NK-92 (cell line): ENCODE data around the gene CCDC112.
"Not testable (repeated sequence)": the region's sequence is repeated elsewhere in the genome, so short reads cannot be mapped to it uniquely, and the experiment has no call there.

Experiments
- DNase-seq: peaks from one replicate; lab custom pipeline; 2025; ENCODE audit not compliant: unreplicated experiment; lab: John Stamatoyannopoulos, UW

The CCDC112 gene

DNA sequence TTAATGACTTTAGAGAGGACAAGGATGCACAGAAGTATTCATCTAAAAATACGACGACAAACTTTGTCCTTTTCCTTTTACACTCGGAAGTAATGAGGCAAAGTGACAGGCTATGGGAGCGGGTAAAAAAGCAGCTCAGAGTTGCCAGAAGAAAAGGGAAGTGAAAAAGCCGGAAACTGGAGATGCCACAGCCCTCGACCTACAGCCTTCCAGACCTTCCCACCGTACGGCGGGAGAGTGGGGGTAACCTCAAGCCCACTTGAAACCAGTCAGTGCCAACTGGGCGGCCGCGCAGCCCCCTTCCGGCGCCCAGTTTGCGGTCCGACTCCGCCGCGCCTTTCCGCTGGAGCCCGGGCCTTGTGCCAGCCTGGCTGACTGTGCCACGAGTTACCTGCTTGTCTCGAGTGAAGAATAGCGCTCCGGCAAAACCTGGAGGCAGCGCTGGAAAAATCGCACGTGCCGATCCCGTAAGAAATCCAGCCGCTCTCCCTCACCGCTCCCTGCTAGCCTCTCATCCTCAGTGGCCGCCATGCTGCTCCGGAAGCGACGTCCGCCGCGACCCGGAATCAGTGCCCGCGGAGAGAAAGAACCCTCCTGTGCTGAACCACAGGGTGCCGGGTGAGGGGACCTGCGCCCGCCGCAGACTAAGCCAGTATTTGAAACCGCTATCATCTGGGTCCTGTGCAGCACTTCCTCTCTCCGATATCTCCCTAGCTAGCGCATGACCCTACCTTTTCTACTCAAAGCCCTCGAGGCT is 34.0 kb downstream of the CCDC112 start, which contains the start of gene PGGT1B:
Gene PGGT1B, minus strand, starts transcription at position 557 of the 757 bp plus-strand sequence. Its CDS starts 26 bp downstream, at position 531.
- no peak for DNase-seq

DNA sequence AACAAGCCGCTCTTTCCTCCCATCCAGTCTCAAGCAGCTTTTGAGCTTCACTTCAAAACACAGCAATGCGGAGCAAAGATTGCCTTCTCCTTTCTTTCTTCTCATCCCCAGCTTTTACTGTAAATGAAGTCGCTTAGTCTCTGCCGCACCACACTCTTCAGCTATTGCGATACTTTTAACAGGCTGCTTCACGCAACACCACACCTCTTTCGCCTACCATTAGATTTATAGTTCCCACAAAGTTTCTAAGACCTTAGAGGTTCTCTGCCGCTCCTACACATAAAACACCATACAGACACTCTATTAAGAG is 34.5 kb downstream of the CCDC112 start:
- DNase-seq: no peak

DNA sequence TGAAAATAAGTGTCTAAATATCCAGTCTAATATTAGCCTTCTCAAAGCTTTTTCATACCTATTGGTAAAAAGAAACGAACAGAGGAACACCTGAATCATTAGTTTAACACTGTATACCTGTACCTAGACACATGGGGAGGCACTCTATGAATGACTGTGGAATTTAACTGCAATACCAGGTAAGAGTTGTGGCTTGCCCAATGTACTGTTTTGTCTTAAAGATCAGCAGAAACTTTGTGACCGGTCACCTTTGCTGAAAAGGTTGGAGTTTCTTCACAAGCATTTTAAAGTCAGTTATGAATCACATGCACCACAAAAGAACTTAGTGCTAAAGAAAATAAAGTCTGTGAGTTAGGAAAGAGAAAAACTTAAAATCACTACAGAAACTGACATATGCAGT is 36.2 kb downstream of the CCDC112 start:
- no peak for DNase-seq

DNA sequence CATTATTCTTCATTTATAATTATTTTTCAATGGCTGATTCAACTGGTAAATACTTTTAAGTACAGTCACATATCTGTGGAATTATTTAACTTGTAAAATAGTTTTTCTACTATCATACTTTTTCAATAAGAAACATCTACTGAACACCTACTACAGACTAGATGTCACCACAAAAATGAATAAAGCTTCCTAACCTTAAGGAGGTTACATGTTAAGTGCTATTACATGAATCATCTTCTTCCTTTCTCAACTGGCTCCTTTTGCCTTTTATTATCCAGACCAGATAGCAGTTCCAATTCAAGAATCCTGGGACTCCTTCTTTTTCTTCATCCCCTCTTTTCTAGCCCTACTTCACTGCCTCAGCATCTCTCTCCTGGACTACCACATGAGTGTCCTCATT is 38.5 kb downstream of the CCDC112 start:
- DNase-seq: no peak

DNA sequence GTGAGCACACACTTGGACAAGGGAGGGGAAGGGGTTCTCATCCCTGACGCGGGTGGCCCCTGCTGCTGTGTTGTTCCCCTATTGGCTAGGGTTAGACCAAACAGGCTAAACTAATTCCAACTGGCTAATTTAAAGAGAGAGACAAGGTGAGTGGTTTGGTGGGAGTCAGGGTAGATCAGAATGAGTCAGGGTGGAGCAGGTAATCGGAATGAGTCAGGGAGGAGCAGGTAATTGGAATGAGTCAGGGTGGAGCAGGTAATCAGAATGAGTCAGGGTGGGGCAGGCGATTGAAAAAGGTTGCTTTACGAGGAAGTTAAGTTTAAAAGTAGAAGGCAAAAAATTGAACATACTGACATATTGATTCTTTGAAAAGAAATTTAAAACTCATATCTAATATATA is 47.1 kb downstream of the CCDC112 start:
- not testable (repeated sequence) for DNase-seq

DNA sequence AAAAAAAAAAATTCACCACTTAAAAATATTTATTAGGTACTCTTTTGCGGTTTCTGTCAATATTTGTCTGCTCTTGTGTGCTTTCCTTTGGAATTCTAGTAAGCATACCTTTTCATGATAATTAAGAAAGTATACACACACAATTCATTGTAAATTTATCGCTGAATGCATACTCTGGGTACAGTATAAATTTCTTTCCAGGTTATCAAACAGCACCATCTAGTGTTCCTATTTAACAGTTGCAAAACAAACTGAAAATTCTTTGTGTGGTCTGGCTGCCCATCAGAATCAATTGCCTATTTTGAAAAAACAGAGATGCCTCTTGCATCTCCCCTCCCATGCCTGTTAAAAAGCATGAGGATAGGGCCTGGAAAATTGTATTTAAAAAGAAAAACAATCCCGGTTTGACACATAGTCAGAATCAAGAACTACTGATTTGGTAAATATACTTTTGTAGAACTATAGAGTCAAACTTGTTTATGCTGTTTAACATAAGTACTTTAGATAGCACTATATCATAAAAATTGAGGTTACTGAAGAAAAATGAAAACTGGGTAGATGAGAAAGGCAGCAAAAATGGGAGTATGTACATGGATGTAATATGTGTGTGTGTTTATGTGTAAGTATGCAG is 50.0 kb downstream of the CCDC112 start:
- no peak for DNase-seq

DNA sequence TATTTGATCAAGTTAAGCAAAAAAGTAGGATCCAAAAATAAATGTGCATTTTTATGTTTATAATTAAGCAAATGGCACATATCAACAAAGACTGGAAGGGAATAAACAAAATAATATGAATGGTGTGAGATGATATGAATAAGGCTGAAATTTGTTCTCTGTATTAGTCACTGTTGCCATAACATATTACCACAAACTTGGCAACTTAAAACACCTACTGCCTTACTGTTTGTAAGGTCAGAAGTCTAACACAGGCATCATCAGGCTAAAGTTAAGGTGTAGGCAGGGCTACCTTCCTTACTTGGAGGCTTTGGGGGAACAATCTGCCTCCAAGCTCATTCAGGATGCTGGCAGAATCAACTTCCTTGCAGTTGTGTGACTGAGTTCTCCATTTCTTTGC is 53.0 kb downstream of the CCDC112 start:
- no peak for DNase-seq

DNA sequence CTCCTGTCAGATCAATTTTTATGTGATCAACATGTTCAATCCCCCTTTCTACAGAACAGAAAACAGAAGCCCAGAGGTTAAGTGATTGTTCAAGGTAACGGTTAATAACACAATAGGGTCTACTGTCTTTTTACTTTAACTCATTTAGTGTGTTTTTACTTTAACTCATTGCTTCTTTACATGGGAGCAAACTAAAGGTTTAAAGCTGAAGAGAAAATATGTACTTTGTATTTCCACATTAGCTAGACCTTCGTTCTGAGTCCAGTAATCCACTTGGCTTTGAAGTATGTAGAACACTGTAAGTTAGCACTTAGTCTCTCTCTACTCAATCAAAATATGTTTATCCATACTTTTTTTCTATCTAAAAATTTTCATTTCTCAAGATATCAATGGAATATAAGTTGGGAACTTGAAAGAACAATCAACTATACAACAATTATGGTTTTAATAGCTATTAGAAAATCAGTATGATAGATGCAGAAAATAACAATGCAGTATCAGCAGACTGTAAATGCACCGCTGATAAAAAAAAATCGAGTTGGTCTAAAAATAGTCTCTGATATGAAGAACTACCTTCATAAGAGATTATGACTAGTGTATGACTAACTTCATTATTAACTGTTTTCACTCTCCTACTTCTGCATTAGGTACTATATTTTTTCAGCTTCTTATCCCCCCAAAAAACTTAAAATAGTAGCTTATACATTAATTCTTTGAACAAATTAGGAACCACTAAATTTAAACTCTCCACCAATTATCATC is 54.4 kb downstream of the CCDC112 start:
- no peak for DNase-seq

DNA sequence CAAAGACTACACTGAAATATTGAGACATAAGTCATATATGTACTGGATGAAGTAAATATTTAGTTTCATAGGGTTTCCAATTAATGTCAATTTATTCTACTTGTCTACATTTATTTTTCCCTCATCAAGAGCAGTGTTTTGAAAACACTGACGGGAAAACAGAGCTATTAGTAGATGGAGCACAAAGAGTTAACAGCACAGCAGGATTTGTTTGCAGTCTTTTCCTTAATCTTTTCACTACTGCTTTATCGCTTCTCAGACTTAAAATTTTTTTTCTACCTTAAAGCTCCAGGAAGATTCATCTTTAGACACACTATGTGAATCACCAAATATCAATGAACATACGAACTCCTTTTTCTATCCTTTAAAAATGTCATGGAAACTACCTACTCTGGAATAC is 59.4 kb downstream of the CCDC112 start:
- no peak for DNase-seq

DNA sequence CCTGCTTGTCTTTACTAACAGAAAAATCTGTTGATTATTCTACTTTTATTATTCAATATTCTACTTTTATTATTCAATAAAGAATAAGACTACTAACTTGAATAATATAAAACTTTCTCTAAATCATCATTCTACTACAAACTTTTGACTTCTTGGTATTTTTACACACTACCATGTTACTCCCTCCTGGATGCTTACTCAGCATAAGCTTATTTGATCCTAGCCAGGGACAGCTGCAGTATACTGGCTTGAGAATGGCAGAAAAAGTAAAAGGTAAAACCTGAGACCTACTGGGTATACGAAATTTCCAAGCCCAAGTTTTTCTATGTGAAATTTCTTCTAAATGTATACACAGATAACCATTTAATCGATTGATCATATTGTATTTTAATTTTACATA is 59.9 kb downstream of the CCDC112 start:
- DNase-seq: no peak

DNA sequence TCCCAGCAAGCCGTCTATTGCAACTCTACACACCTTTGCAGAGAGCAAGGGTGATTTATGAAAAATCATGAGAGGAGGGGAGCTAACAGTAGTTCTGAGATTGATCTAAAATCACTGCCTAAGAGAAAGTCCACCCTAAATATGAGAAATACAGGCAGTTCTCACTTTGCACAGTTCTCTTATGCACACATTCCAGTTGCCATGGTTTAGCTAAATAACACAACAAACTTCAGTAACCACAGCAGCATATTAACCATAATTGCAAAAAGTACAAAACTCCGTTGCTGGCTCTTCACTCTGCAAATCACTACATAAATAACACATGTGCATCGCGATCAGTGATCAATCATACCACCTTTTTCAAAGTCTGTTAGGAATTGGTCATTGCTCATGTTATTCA is 64.9 kb downstream of the CCDC112 start:
- no peak for DNase-seq

DNA sequence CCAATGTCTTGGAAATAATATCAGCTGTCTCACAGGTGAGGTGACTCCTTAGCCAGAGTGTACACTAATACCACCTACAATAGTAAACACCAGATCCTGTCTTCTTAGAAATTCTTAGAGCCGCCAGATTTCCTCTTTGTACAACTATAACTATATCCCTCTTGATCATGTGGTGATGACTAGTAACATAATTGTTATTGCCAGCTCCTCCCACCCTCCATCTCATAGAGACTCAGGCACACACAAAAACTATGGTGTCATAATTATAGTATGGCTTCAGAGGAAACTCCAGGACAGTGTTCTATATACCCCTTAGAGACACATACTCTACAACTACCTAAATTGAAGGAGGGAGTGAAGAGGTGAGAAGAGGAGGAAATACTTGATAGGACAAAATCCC is 66.8 kb downstream of the CCDC112 start:
- no peak for DNase-seq

DNA sequence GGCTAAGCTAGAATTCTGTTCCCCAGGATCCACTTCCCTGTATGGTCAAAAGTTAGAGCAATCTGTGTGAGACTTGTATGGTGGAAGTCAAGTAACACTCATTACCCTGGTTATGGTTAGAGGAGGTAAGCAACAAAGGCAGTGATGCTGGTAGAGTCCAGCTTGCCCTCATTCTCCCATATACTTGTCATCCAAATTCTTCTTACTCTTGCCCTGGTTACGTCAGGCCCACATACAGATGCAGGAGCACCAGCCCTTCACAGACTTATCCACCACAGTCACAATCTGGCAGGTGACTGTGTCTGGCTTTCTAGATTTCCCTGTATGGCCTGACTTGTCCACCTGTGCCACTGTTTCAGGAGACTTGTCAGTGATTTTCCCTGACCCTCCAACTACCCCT is 69.2 kb downstream of the CCDC112 start:
- DNase-seq: no peak
